DMS 273 treated with DMSO at 0.1 percent for 48 hours (cell line): ENCODE data around the gene MZT2A.
"Not testable (repeated sequence)": the region's sequence is repeated elsewhere in the genome, so short reads cannot be mapped to it uniquely, and the experiment has no call there.

ENCODE experiments used
- DNase-seq: peaks from one replicate; lab custom pipeline; 2025; lab: John Stamatoyannopoulos, UW

MZT2A gene

GRCh38 chr2:131491469-131491836, 744 bp downstream of the MZT2A start:
- not testable (repeated sequence) for DNase-seq

GRCh38 chr2:131490616-131491468, 1.4 kb downstream of the MZT2A start:
- not testable (repeated sequence) for DNase-seq

- peak; percentile 70 for DNase-seq
Observed at GRCh38 chr2:131488306-131489205, 3.6 kb downstream of the MZT2A start.

GRCh38 chr2:131486201-131486902, 5.8 kb downstream of the MZT2A start:
- DNase-seq = not testable (repeated sequence)

GRCh38 chr2:131484906-131485460, 7.2 kb downstream of the MZT2A start:
- not testable (repeated sequence) for DNase-seq

- not testable (repeated sequence) for DNase-seq
Observed at GRCh38 chr2:131483981-131484820, 8.0 kb downstream of the MZT2A start.

GRCh38 chr2:131482506-131483155, 9.6 kb downstream of the MZT2A start:
- not testable (repeated sequence) for DNase-seq

GRCh38 chr2:131480351-131480750, 11.8 kb downstream of the MZT2A start:
- DNase-seq = not testable (repeated sequence)

- not testable (repeated sequence) for DNase-seq
Observed at GRCh38 chr2:131478850-131479461, 13.2 kb downstream of the MZT2A start.

GRCh38 chr2:131478074-131478849, 13.9 kb downstream of the MZT2A start:
- DNase-seq = not testable (repeated sequence)

GRCh38 chr2:131477227-131477626, 15.0 kb downstream of the MZT2A start:
- not testable (repeated sequence) for DNase-seq

- not testable (repeated sequence) for DNase-seq
Observed at GRCh38 chr2:131476363-131476762, 15.8 kb downstream of the MZT2A start.

- DNase-seq = no peak
Observed at GRCh38 chr2:131475831-131476230, 16.4 kb downstream of the MZT2A start, which contains the start of gene TUBA3D. Gene TUBA3D, plus strand, starts transcription at chr2:131476119. Its CDS starts 81 bp downstream, at chr2:131476200.

- not testable (repeated sequence) for DNase-seq
Observed at GRCh38 chr2:131473266-131473665, 18.9 kb downstream of the MZT2A start.

- DNase-seq = not testable (repeated sequence)
Observed at GRCh38 chr2:131471624-131472023, 20.6 kb downstream of the MZT2A start.

GRCh38 chr2:131470944-131471343, 21.3 kb downstream of the MZT2A start:
- DNase-seq = not testable (repeated sequence)

- not testable (repeated sequence) for DNase-seq
Observed at GRCh38 chr2:131467722-131468121, 24.5 kb downstream of the MZT2A start.

- DNase-seq = not testable (repeated sequence)
Observed at GRCh38 chr2:131454914-131455313, 37.3 kb downstream of the MZT2A start.
